Endodermal cell (in vitro differentiated cells): Measurements from ENCODE around the gene SYTL4. TPM values are rescaled to one million over a fixed set of nuclear protein-coding genes. Genes with fewer than 3 reads are reported as not detected.
A peak's percentile ranks its signal among the peaks of the same experiment; 100 is the strongest.

Experiments used
- DNase-seq: peaks from one replicate; pipeline ENCODE4 v3.0.0-alpha.2; 2017
- H3K27ac ChIP-seq: 2 replicates; pipeline ENCODE4 v1.5.1; 2013; ENCODE audit warnings: mild to moderate bottlenecking, low read depth, low read length, moderate library complexity
- H3K27me3 ChIP-seq: 2 replicates; pipeline ENCODE4 v1.6.1; 2013; ENCODE audit warnings: mild to moderate bottlenecking, low read length, moderate library complexity; ENCODE audit not compliant: insufficient read depth, control insufficient read depth, poor library complexity, severe bottlenecking
- H3K36me3 ChIP-seq: 2 replicates; pipeline ENCODE4 v1.7.0; 2013; ENCODE audit warnings: mild to moderate bottlenecking, low read length, moderate library complexity; ENCODE audit not compliant: control insufficient read depth, insufficient read depth
- H3K4me1 ChIP-seq: one replicate; pipeline ENCODE4 v1.7.0; 2013; ENCODE audit warnings: low read length; ENCODE audit not compliant: control insufficient read depth, insufficient read depth
- H3K4me3 ChIP-seq: 2 replicates; pipeline ENCODE4 v1.5.1; 2013; ENCODE audit warnings: mild to moderate bottlenecking, low read length, moderate library complexity
- H3K9ac ChIP-seq: 2 replicates; pipeline ENCODE4 v1.6.1; 2013; ENCODE audit warnings: mild to moderate bottlenecking, low read length, moderate library complexity; ENCODE audit not compliant: poor library complexity, severe bottlenecking; ENCODE audit errors: extremely low read depth
- H3K9me3 ChIP-seq: 2 replicates; pipeline ENCODE4 v1.6.1; 2013; ENCODE audit warnings: mild to moderate bottlenecking, low read length, moderate library complexity; ENCODE audit not compliant: control insufficient read depth
- H3K27ac Mint-ChIP-seq: 2 replicates; pipeline ENCODE4 v1.8.0; 2020; ENCODE audit warnings: mixed read lengths
- H3K27me3 Mint-ChIP-seq: 2 replicates; pipeline ENCODE4 v1.8.0; 2021; ENCODE audit warnings: mild to moderate bottlenecking, mixed read lengths; ENCODE audit not compliant: insufficient read depth
- H3K36me3 Mint-ChIP-seq: 2 replicates; pipeline ENCODE4 v1.8.0; 2020; ENCODE audit warnings: low read depth, mixed read lengths
- H3K4me1 Mint-ChIP-seq: 2 replicates; pipeline ENCODE4 v1.8.0; 2020; ENCODE audit warnings: mixed read lengths
- H3K4me3 Mint-ChIP-seq: 2 replicates; pipeline ENCODE4 v1.8.0; 2020; ENCODE audit warnings: mild to moderate bottlenecking, moderate library complexity, mixed read lengths
- H3K9me3 Mint-ChIP-seq: 2 replicates; pipeline ENCODE4 v1.8.0; 2020; ENCODE audit warnings: mild to moderate bottlenecking, mixed read lengths
- CTCF ChIP-seq: fragments of 200-600 bp; sonication (generic); conservative IDR thresholded peaks from 2 replicates; pipeline ENCODE4 v1.5.0; 2021; ENCODE audit warnings: antibody characterized with exemption, mild to moderate bottlenecking
- WGBS, 2 experiments: methylation state at CpG; one replicate each; pipeline versions ENCODE4 v1.1.5 to v1.1.7; 2013; ENCODE audit warnings: missing lambda C conversion rate in 2 of 2, mixed read lengths in 1 of 2; ENCODE audit not compliant: insufficient coverage in 1 of 2, insufficient read length in 1 of 2; 5-methylcytosine and 5-hydroxymethylcytosine counted together
- total RNA-seq, 2 donors: library from RNA; stranded (reverse); fragmentation: NEBNext Ultra II Directional in 1 of 2; extraction: Animal tissue kit (Norgen Biotek cat#: 25700) in 1 of 2; gene quantifications; 2 replicates in 1 of 2; 3 replicates in 1 of 2; pipeline ENCODE4 v1.2.1, GENCODE V29; 2021

The SYTL4 gene
- total RNA-seq, 2 donors from 2014 or later: 0.24 TPM; not detected in 1

DNA sequence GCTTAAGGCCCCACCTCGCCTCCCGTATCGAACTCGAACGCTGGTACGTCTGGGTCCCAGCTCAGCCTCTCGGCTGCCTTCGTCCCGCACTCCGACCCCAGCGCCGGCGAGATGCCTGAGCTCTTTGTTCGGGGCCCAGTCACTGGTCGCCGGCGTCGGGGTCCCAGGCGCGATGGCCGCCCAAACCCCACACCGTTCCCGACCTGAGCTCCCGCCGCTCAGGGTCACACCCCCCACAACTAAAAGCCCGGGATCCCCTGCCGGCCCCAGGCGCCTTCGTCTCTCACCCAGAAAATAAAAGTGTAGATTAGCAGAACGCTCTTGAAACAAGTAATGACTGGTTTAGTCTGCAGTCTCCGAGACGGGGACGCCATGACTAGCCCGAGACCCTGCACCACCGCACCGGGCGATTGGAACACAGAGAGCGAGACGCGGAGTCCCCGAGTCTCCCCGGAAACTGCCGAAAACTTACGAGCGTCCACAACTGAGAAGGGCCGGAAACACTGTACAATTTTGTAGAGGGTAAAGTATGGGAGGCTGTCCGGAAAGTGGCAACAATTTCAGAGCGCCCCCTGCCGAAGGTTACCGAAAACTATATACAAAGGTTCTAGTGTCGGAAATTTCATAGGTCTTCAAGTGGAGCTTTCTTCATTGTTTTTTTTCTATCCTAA, 95.5 kb downstream of the SYTL4 start, which contains the start of gene TSPAN6:
Gene TSPAN6 (minus strand): TSS at position 486 of the 671 bp plus-strand sequence. CDS start 112 bp downstream, at position 374.
- peak within 1 kb of the TSS; percentile 83 for H3K4me3 Mint-ChIP-seq
- no peaks in the 10 kb centered on the region for H3K27me3 ChIP-seq
- peaks cover 18% of the 10 kb centered on the region for H3K36me3 ChIP-seq
- DNase-seq: peak; percentile 92
- peaks cover 21% of the 10 kb centered on the region for H3K9me3 Mint-ChIP-seq
- peak within 1 kb of the TSS; percentile 92 for H3K9ac ChIP-seq
- H3K27me3 Mint-ChIP-seq: no peaks in the 10 kb centered on the region
- no peaks in the 10 kb centered on the region for H3K4me1 ChIP-seq
- peaks cover 25% of the 10 kb centered on the region for H3K36me3 Mint-ChIP-seq
- peak; percentile 76 for TF ChIP-seq CTCF
- whole genome bisulfite sequencing, 2 experiments: 0% methylated on average over 46 of the region's 51 CpGs; no CpG with 5 or more reads in 1 of the 2 experiments
- H3K4me1 Mint-ChIP-seq: peaks cover 14% of the 10 kb centered on the region
- H3K9me3 ChIP-seq: no peaks in the 10 kb centered on the region
- H3K4me3 ChIP-seq: peak within 1 kb of the TSS; percentile 87
- H3K27ac Mint-ChIP-seq: peak within 1 kb of the TSS; percentile 99
- H3K27ac ChIP-seq: peak within 1 kb of the TSS; percentile 89

- no peak for DNase-seq
- no peaks in the 10 kb centered on the region for H3K9me3 ChIP-seq
- Mint-ChIP-seq H3K27ac (peak overlapping the region; percentile 99), H3K4me3 (peak overlapping the region; percentile 83), H3K36me3 (peaks cover 26% of the 10 kb centered on the region), H3K9me3 (peaks cover 20% of the 10 kb centered on the region), H3K27me3 (no peaks in the 10 kb centered on the region), H3K4me1 (peaks cover 14% of the 10 kb centered on the region)
- H3K4me3 ChIP-seq: peak overlapping the region; percentile 87
- no peaks in the 10 kb centered on the region for H3K27me3 ChIP-seq
- H3K4me1 ChIP-seq: no peaks in the 10 kb centered on the region
- peak overlapping the region; percentile 89 for H3K27ac ChIP-seq
- peak overlapping the region; percentile 92 for H3K9ac ChIP-seq
- 0 to 2% methylated on average over 2 to 8 of the region's 8 CpGs for WGBS, 2 experiments
- peaks cover 19% of the 10 kb centered on the region for H3K36me3 ChIP-seq
- no peak for TF ChIP-seq CTCF
These were observed 96.0 kb downstream of the SYTL4 start for GRCh38 chrX:100635989-100636320.

DNA sequence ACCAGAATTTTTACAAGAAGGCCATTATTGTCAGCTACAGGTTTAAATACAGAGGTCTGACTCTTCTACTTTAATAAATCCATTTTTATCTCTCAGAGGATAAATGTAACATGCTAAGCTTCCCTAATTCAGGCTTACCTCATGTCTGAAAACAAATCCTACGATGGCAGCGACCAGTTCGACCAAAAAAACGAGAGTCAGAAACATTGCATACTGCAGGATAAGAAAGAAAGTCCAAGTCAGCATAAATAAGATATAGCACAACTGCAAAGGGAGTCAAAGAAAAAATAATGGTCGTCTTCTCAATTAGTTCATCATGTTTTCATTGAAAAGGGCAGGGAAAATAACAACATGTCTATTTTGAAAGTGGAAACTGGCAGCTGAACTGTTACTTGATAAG, 96.9 kb downstream of the SYTL4 start:
- no peak for DNase-seq
- 89 to 97% methylated on average over 5 of the region's 5 CpGs for WGBS, 2 experiments
- H3K27me3 Mint-ChIP-seq: no peaks in the 10 kb centered on the region
- peaks cover 18% of the 10 kb centered on the region for H3K9me3 Mint-ChIP-seq
- H3K4me1 Mint-ChIP-seq: peaks cover 14% of the 10 kb centered on the region
- Histone ChIP-seq H3K9me3 (no peaks in the 10 kb centered on the region), H3K4me3 (peak overlapping the region; percentile 87), H3K4me1 (no peaks in the 10 kb centered on the region), H3K36me3 (peaks cover 28% of the 10 kb centered on the region), H3K27me3 (no peaks in the 10 kb centered on the region), H3K9ac (no peak overlapping the region), H3K27ac (no peak overlapping the region)
- no peak for TF ChIP-seq CTCF
- H3K4me3 Mint-ChIP-seq: peak overlapping the region; percentile 83
- H3K27ac Mint-ChIP-seq: no peak overlapping the region
- H3K36me3 Mint-ChIP-seq: peaks cover 31% of the 10 kb centered on the region
